Occipital lobe (tissue), 2 donors: Measurements from ENCODE around the gene MS4A12. TPM values are rescaled to one million over a fixed set of nuclear protein-coding genes. Genes with fewer than 3 reads are reported as not detected.
"Not testable (repeated sequence)": the region's sequence is repeated elsewhere in the genome, so short reads cannot be mapped to it uniquely, and the experiment has no call there.

ENCODE experiments used
- DNase-seq: peaks from one replicate; lab custom pipeline; 2025; lab: John Stamatoyannopoulos, UW
- total RNA-seq: library from RNA; depleted of rRNA; stranded (reverse); fragments of >200 nt; gene quantifications from one replicate; pipeline ENCODE4 v1.2.3, GENCODE V29; 2014

MS4A12 gene
- total RNA-seq, 1 donor from 2014 or later: not detected

GRCh38 chr11:60512651-60513225, 20.2 kb downstream of the MS4A12 start:
- DNase-seq: no peak

GRCh38 chr11:60513496-60514460, 21.2 kb downstream of the MS4A12 start:
- no peak for DNase-seq

- no peak for DNase-seq
Observed at GRCh38 chr11:60515144-60515855, 22.7 kb downstream of the MS4A12 start, which contains the start of gene MS4A13. TSS of gene MS4A13 (plus strand) at chr11:60515392. CDS start at chr11:60518084, 2,692 bp downstream.

GRCh38 chr11:60528465-60528864, 35.9 kb downstream of the MS4A12 start:
- no peak for DNase-seq

- no peak for DNase-seq
Observed at GRCh38 chr11:60528934-60529333, 36.4 kb downstream of the MS4A12 start.

- no peak for DNase-seq
Observed at GRCh38 chr11:60530454-60531100, 38.0 kb downstream of the MS4A12 start.

GRCh38 chr11:60532383-60532782, 39.8 kb downstream of the MS4A12 start:
- DNase-seq: not testable (repeated sequence)

GRCh38 chr11:60538627-60539026, 46.0 kb downstream of the MS4A12 start:
- not testable (repeated sequence) for DNase-seq

GRCh38 chr11:60544077-60544476, 51.5 kb downstream of the MS4A12 start:
- DNase-seq: no peak

Other genes with a start within 250 kb of the MS4A12 start
- gene MS4A4E, start 249.6 kb upstream of the MS4A12 start, total RNA-seq: not detected
- gene MS4A4A, start 212.1 kb upstream of the MS4A12 start, total RNA-seq: 4.4 TPM
- not detected for gene MS4A6E, start 165.5 kb upstream of the MS4A12 start, total RNA-seq
- gene MS4A7, start 114.2 kb upstream of the MS4A12 start, total RNA-seq: 3.3 TPM
- gene MS4A14, start 96.3 kb upstream of the MS4A12 start, total RNA-seq: not detected
- gene MS4A5, start 63.2 kb upstream of the MS4A12 start, total RNA-seq: not detected
- not detected for gene MS4A1, start 36.9 kb upstream of the MS4A12 start, total RNA-seq
- not detected for gene MS4A13, start 22.6 kb downstream of the MS4A12 start, total RNA-seq
- not detected for gene MS4A8, start 206.8 kb downstream of the MS4A12 start, total RNA-seq
- gene MS4A18, start 231.9 kb downstream of the MS4A12 start, total RNA-seq: not detected